PC-3 (cell line): ENCODE measurements around the gene NCKIPSD. TPM values are rescaled to one million over a fixed set of nuclear protein-coding genes. Genes with fewer than 3 reads are reported as not detected.

Experiments
- ATAC-seq: fragments of 200-7000 bp; cut with Tn5 transposase; 2 replicates; pipeline ENCODE4 v1.9.1; 2020; ENCODE audit warnings: mild to moderate bottlenecking, moderate library complexity
- BruUV-seq: library from RNA; stranded (reverse); fragments of 400-500 nt; replicated peaks from 2 replicates; lab custom pipeline; 2021; lab: Mats Ljungman, UMichigan
- CTCF ChIA-PET: fragments of 300-600 bp; sonication (Branson Sonifier 250); formaldehyde crosslinking; loops from one replicate; lab custom pipeline; 2022; ENCODE audit warnings: antibody characterized with exemption; lab: Charles Lee
- POLR2A ChIA-PET: fragments of 300-600 bp; sonication (Branson Sonifier 250); formaldehyde crosslinking; loops from one replicate; lab custom pipeline; 2022; ENCODE audit warnings: antibody characterized with exemption; ENCODE audit not compliant: unreplicated experiment; lab: Charles Lee
- DNase-seq: peaks from one replicate; pipeline ENCODE4 v3.0.0-alpha.2; 2015
- H2AFZ ChIP-seq: fragments of 300-600 bp; sonication (generic); 2 replicates; pipeline ENCODE4 v1.6.0; 2016; ENCODE audit warnings: antibody characterized with exemption, low read length
- H3F3A ChIP-seq: fragments of 300-600 bp; sonication (generic); one replicate; pipeline ENCODE4 v1.6.0; 2017; ENCODE audit warnings: antibody characterized with exemption, low read length, control low read depth, mild to moderate bottlenecking; ENCODE audit not compliant: unreplicated experiment
- H3K27ac ChIP-seq: fragments of 300-600 bp; sonication (generic); 2 replicates; pipeline ENCODE4 v1.5.1; 2016; ENCODE audit warnings: mild to moderate bottlenecking, low read length
- H3K27me3 ChIP-seq: fragments of 300-600 bp; sonication (generic); 2 replicates; pipeline ENCODE4 v1.6.1; 2016; ENCODE audit warnings: low read length, mixed read lengths
- H3K36me3 ChIP-seq: fragments of 300-600 bp; sonication (generic); 2 replicates; pipeline ENCODE4 v1.6.1; 2016; ENCODE audit warnings: low read depth, mixed run types, low read length, mixed read lengths
- H3K4me1 ChIP-seq: fragments of 300-600 bp; sonication (generic); 2 replicates; pipeline ENCODE4 v1.5.1; 2016; ENCODE audit warnings: low read length; ENCODE audit not compliant: insufficient read depth
- H3K4me2 ChIP-seq: fragments of 300-600 bp; sonication (generic); 2 replicates; pipeline ENCODE4 v1.6.0; 2016; ENCODE audit warnings: low read length
- H3K4me3 ChIP-seq: fragments of 300-600 bp; sonication (generic); 2 replicates; pipeline ENCODE4 v1.5.1; 2016; ENCODE audit warnings: mild to moderate bottlenecking, low read length, mixed read lengths
- H3K79me2 ChIP-seq: fragments of 300-600 bp; sonication (generic); 2 replicates; pipeline ENCODE4 v1.6.1; 2017; ENCODE audit warnings: low read length, mixed read lengths
- H3K9ac ChIP-seq: fragments of 300-600 bp; sonication (generic); 2 replicates; pipeline ENCODE4 v1.6.0; 2016; ENCODE audit warnings: mild to moderate bottlenecking, low read length
- H3K9me2 ChIP-seq: fragments of 300-600 bp; sonication (generic); replicated peaks from 2 replicates; pipeline ENCODE4 v1.6.1; 2016; ENCODE audit warnings: mixed run types, low read length, mixed read lengths
- H3K9me3 ChIP-seq: fragments of 300-600 bp; sonication (generic); 2 replicates; pipeline ENCODE4 v1.6.1; 2016; ENCODE audit warnings: low read length, mixed read lengths
- H4K20me1 ChIP-seq: fragments of 300-600 bp; sonication (generic); 2 replicates; pipeline ENCODE4 v1.6.1; 2016; ENCODE audit warnings: low read length, mixed read lengths
- CTCF ChIP-seq: fragments of 300-600 bp; sonication (generic); conservative IDR thresholded peaks from 2 replicates; pipeline ENCODE4 v1.5.1; 2017; ENCODE audit warnings: antibody characterized with exemption, low read depth, mild to moderate bottlenecking, low read length
- EZH2 ChIP-seq: fragments of 300-600 bp; sonication (generic); IDR thresholded peaks from one replicate; pipeline ENCODE4 v1.6.1; 2017; ENCODE audit warnings: antibody characterized with exemption, mild to moderate bottlenecking, low read length; ENCODE audit not compliant: unreplicated experiment
- EZH2phosphoT487 ChIP-seq: fragments of 300-600 bp; sonication (generic); IDR thresholded peaks from 2 replicates; pipeline ENCODE4 v1.6.1; 2018; ENCODE audit warnings: mild to moderate bottlenecking, antibody characterized with exemption, low read length, borderline replicate concordance
- intact Hi-C: fragments of 100-400 bp; cut with micrococcal nuclease; formaldehyde crosslinking; loops from 2 replicates; pipeline ENCODE4 v1.9.0; 2023
- total RNA-seq: library from RNA; depleted of rRNA; stranded (reverse); fragments of >200 nt; gene quantifications from 2 replicates; pipeline ENCODE4 v1.2.3, GENCODE V29; 2014

NCKIPSD gene
- total RNA-seq, 1 experiment from 2014 or later, result 66.8 TPM

- no peaks in the 10 kb centered on the region for H3F3A ChIP-seq
- no peaks in the 10 kb centered on the region for H3K9me3 ChIP-seq
- H2AFZ ChIP-seq, result no peak overlapping the region
- ChIA-PET POLR2A (interaction anchor here (0.7 kb wide), 1 partner anchor 10 kb away, joined by 3 read pairs; no protein-coding TSS in a partner anchor), CTCF (no interaction called here)
- no peak overlapping the region for H3K27ac ChIP-seq
- ATAC-seq, result no peak
- no peak overlapping the region for H3K9ac ChIP-seq
- no peaks in the 10 kb centered on the region for H3K9me2 ChIP-seq
- H3K4me1 ChIP-seq, result peaks cover 22% of the 10 kb centered on the region; the same call in 1 of the 2 replicates
- H3K4me3 ChIP-seq, result no peak overlapping the region
- intact Hi-C loops, result no loop called here
- BruUV-seq, result no TSS peak
- no peak for DNase-seq
- TF ChIP-seq EZH2 (no peak), CTCF (no peak), EZH2phosphoT487 (no peak)
- H3K4me2 ChIP-seq, result no peak overlapping the region
- peaks cover 52% of the 10 kb centered on the region for H4K20me1 ChIP-seq
- H3K36me3 ChIP-seq, result peaks cover 67% of the 10 kb centered on the region
- peaks cover 77% of the 10 kb centered on the region for H3K79me2 ChIP-seq
- no peaks in the 10 kb centered on the region for H3K27me3 ChIP-seq
These were observed 10.9 kb upstream of the NCKIPSD start for GRCh38 chr3:48696601-48697000.

GRCh38 chr3:48696156-48696555, 10.4 kb upstream of the NCKIPSD start:
- BruUV-seq, result no TSS peak
- POLR2A ChIA-PET, result interaction anchor here (0.7 kb wide), 1 partner anchor 10 kb away, joined by 3 read pairs; no protein-coding TSS in a partner anchor
- H3K79me2 ChIP-seq, result peaks cover 73% of the 10 kb centered on the region
- peaks cover 52% of the 10 kb centered on the region for H4K20me1 ChIP-seq
- ATAC-seq, result no peak
- no peak overlapping the region for H3K9ac ChIP-seq
- no peak overlapping the region for H3K4me3 ChIP-seq
- intact Hi-C loops, result no loop called here
- H3K36me3 ChIP-seq, result peaks cover 70% of the 10 kb centered on the region
- H3K4me1 ChIP-seq, result peaks cover 22% of the 10 kb centered on the region; the same call in 1 of the 2 replicates
- no peaks in the 10 kb centered on the region for H3K9me2 ChIP-seq
- CTCF ChIA-PET, result no interaction called here
- H3K9me3 ChIP-seq, result no peaks in the 10 kb centered on the region
- no peak for DNase-seq
- H3K27me3 ChIP-seq, result no peaks in the 10 kb centered on the region
- no peak overlapping the region for H3K4me2 ChIP-seq
- H3F3A ChIP-seq, result no peaks in the 10 kb centered on the region
- TF ChIP-seq EZH2phosphoT487 (no peak), EZH2 (no peak), CTCF (no peak)
- H3K27ac ChIP-seq, result no peak overlapping the region
- no peak overlapping the region for H2AFZ ChIP-seq

- H3K4me1 ChIP-seq, result peaks cover 18% of the 10 kb centered on the region; the same call in 1 of the 2 replicates
- ATAC-seq, result peak; percentile 34
- peaks cover 65% of the 10 kb centered on the region for H3K79me2 ChIP-seq
- no peak overlapping the region for H3K27ac ChIP-seq
- no peak overlapping the region for H2AFZ ChIP-seq
- TF ChIP-seq EZH2phosphoT487, result no peak
- TF ChIP-seq EZH2, result no peak
- TF ChIP-seq CTCF, result no peak
- no TSS peak for BruUV-seq
- CTCF ChIA-PET, result no interaction called here
- POLR2A ChIA-PET, result no interaction called here
- H4K20me1 ChIP-seq, result peaks cover 52% of the 10 kb centered on the region
- no peaks in the 10 kb centered on the region for H3K27me3 ChIP-seq
- no peaks in the 10 kb centered on the region for H3F3A ChIP-seq
- H3K9me3 ChIP-seq, result no peaks in the 10 kb centered on the region
- H3K36me3 ChIP-seq, result peaks cover 76% of the 10 kb centered on the region
- H3K9me2 ChIP-seq, result no peaks in the 10 kb centered on the region
- H3K4me3 ChIP-seq, result no peak overlapping the region
- no peak overlapping the region for H3K9ac ChIP-seq
- intact Hi-C loops, result no loop called here
- no peak for DNase-seq
- H3K4me2 ChIP-seq, result no peak overlapping the region
These were observed 9.7 kb upstream of the NCKIPSD start for GRCh38 chr3:48695393-48695753.
